ENCODE measurements around the gene LRFN5. TPM values are rescaled to one million over a fixed set of nuclear protein-coding genes. Genes with fewer than 3 reads are reported as not detected.

The LRFN5 gene
- total and polyA plus RNA-seq, 2 of the 13 experiments (the other 11 are each of a cell fraction or from before 2014, with no cell fraction given), result not detected

- DNase-seq (ENCODE audit: low spot score), result no peak
- H2AFZ ChIP-seq (ENCODE audit: low read length), result no peak overlapping the region
- no peaks in the 10 kb centered on the region for H3K27me3 ChIP-seq (ENCODE audit: control insufficient read depth in 1 of 2, insufficient read depth in 2 of 2, low read length in 2 of 2)
- BruUV-seq (replicated peaks), result no TSS peak
- intact Hi-C loops (cut with micrococcal nuclease; ENCODE audit: unreplicated experiment), result no loop called here
- H3K79me2 ChIP-seq (ENCODE audit: insufficient read depth, low read length), result no peaks in the 10 kb centered on the region
- WGBS (ENCODE audit: low lambda C conversion rate), result 1% methylated on average over 2 of the region's 2 CpGs
- FAIRE-seq, result no peak
- CTCF ChIA-PET (ENCODE audit: low intra/inter-chr PET ratio, low total read pairs), result no interaction called here
- POLR2A ChIA-PET, result no interaction called here
- no peak overlapping the region for H3K9ac ChIP-seq (ENCODE audit: insufficient read depth, low read depth, low read length)
- no peaks in the 10 kb centered on the region for H4K20me1 ChIP-seq (ENCODE audit: insufficient read depth, low read length)
- TF ChIP-seq ZGPAT (CRISPR knock-in tag; IDR thresholded peaks at IDR 0.05) (no peak), POGK (CRISPR knock-in tag; conservative IDR thresholded peaks at IDR 0.05) (no peak), ZNF382 (CRISPR knock-in tag; IDR thresholded peaks at IDR 0.05; ENCODE audit: borderline replicate concordance) (no peak), HMGXB3 (CRISPR knock-in tag; IDR thresholded peaks at IDR 0.05; ENCODE audit: borderline replicate concordance) (no peak), ARNT (IDR thresholded peaks at IDR 0.05) (no peak), RNF219 (CRISPR knock-in tag; IDR thresholded peaks at IDR 0.05) (no peak)
- ATAC-seq, result no peak
- no peak overlapping the region for H3K27ac ChIP-seq (ENCODE audit: extremely low read length, insufficient read depth, low read length)
- in situ Hi-C loops (cut with HindIII; ENCODE audit: extremely low pct_ligation_motif_present, low pct_unique_long_range_greater_than_20kb), result no loop called here
- H3K4me2 ChIP-seq (ENCODE audit: low read depth, low read length), result no peak overlapping the region
- no peak overlapping the region for H3K4me3 ChIP-seq (replicated peaks in 1 of 3; ENCODE audit: insufficient read depth in 1 of 3, low read depth in 2 of 3, low read length in 3 of 3)
- peaks cover 77% of the 10 kb centered on the region for H3K9me3 ChIP-seq (ENCODE audit: low read length)
- no peaks in the 10 kb centered on the region for H3K36me3 ChIP-seq (replicated peaks in 1 of 2; ENCODE audit: control insufficient read depth in 1 of 2, insufficient read depth in 2 of 2, low read length in 2 of 2)
- H3K4me1 ChIP-seq (ENCODE audit: insufficient read depth, low read length), result no peaks in the 10 kb centered on the region
These were observed 136.5 kb downstream of the LRFN5 start for GRCh38 chr14:41743140-41743539.

Data from HepG2 (cell line).